Mucosa of descending colon (tissue), 3 donors: ENCODE measurements around the gene MAMDC2. TPM values are rescaled to one million over a fixed set of nuclear protein-coding genes. Genes with fewer than 3 reads are reported as not detected.

Source experiments
- ATAC-seq: fragments of 200-7000 bp; cut with Tn5 transposase; one replicate; pipeline ENCODE4 v1.9.1; 2020; ENCODE audit warnings: mild to moderate bottlenecking, moderate library complexity
- DNase-seq, 3 donors: peaks; one replicate each; pipeline ENCODE4 v3.0.0-alpha.2; 2020
- H3K36me3 ChIP-seq: fragments of 200-600 bp; one replicate; pipeline ENCODE4 v1.8.0; 2021; ENCODE audit warnings: low read depth, mild to moderate bottlenecking
- H3K4me1 ChIP-seq: fragments of 200-600 bp; one replicate; pipeline ENCODE4 v1.8.0; 2021; ENCODE audit warnings: low read depth, mild to moderate bottlenecking
- H3K4me3 ChIP-seq: fragments of 200-600 bp; one replicate; pipeline ENCODE4 v1.8.0; 2021; ENCODE audit warnings: mild to moderate bottlenecking
- H3K9me3 ChIP-seq: fragments of 200-600 bp; one replicate; pipeline ENCODE4 v1.8.0; 2021; ENCODE audit warnings: mild to moderate bottlenecking
- CTCF ChIP-seq: fragments of 200-600 bp; IDR thresholded peaks from one replicate; pipeline ENCODE4 v1.8.0; 2022; ENCODE audit warnings: antibody characterized with exemption, mild to moderate bottlenecking
- intact Hi-C, 2 donors: fragments of 100-400 bp; cut with DNase I in 1 of 2; cut with micrococcal nuclease in 1 of 2; formaldehyde crosslinking; loops; one replicate each; pipeline versions ENCODE4 v1.11.0 to v1.11.1; 2022; cut with DNase I, micrococcal nuclease
- total RNA-seq, 3 donors: library from RNA; stranded (reverse); fragmentation: NEBNext Ultra II Directional in 2 of 3; extraction: Animal tissue kit (Norgen Biotek cat#: 25700) in 2 of 3; gene quantifications; one replicate each; pipeline versions ENCODE4 v1.2.1 to v1.2.4, GENCODE V29; 2021 to 2023
- donor health status: DM: no; HTN: no; CAD: no; lungs with moderate emphysema.
- donor health status: DM: no; HTN: no; CAD: no.
- donor health status: DM: no; HTN: yes; CAD: no.

MAMDC2 gene
- total RNA-seq, 3 donors from 2014 or later, result 3.5 to 70.6 (median 6.9) TPM

GRCh38 chr9:70076678-70077077, 33.0 kb downstream of the MAMDC2 start:
- H3K9me3 ChIP-seq, result no peaks in the 10 kb centered on the region
- peaks cover 3% of the 10 kb centered on the region for H3K4me1 ChIP-seq
- TF ChIP-seq CTCF, result no peak
- intact Hi-C loops, result no loop called here
- DNase-seq (no peak), ATAC-seq (no peak)
- no peak overlapping the region for H3K4me3 ChIP-seq
- H3K36me3 ChIP-seq, result no peaks in the 10 kb centered on the region

GRCh38 chr9:70079417-70080037, 35.9 kb downstream of the MAMDC2 start:
- peak; percentile 34 for ATAC-seq

GRCh38 chr9:70080481-70081119, 37.0 kb downstream of the MAMDC2 start:
- Histone ChIP-seq H3K9me3 (no peaks in the 10 kb centered on the region), H3K4me3 (no peak overlapping the region), H3K36me3 (no peaks in the 10 kb centered on the region), H3K4me1 (no peaks in the 10 kb centered on the region)
- intact Hi-C loops, result no loop called here
- DNase-seq (peak in 1 of 3 donors; percentile 21), ATAC-seq (peak; percentile 71)
- TF ChIP-seq CTCF, result no peak

More at GRCh38 chr9:70079417-70080037, 35.9 kb downstream of the MAMDC2 start:
- Histone ChIP-seq H3K9me3 (no peaks in the 10 kb centered on the region), H3K4me1 (peaks cover under 1% of the 10 kb centered on the region), H3K36me3 (no peaks in the 10 kb centered on the region), H3K4me3 (no peak overlapping the region)
- intact Hi-C loops, result no loop called here
- no peak for TF ChIP-seq CTCF
- peak in 1 of 3 donors; percentile 31 for DNase-seq

GRCh38 chr9:70081120-70081495, 37.5 kb downstream of the MAMDC2 start:
- Histone ChIP-seq H3K36me3 (no peaks in the 10 kb centered on the region), H3K4me1 (no peaks in the 10 kb centered on the region), H3K4me3 (no peak overlapping the region), H3K9me3 (no peaks in the 10 kb centered on the region)
- DNase-seq (no peak), ATAC-seq (peak; percentile 50)
- intact Hi-C loops, result no loop called here
- TF ChIP-seq CTCF, result no peak

- Histone ChIP-seq H3K4me1 (no peaks in the 10 kb centered on the region), H3K4me3 (no peak overlapping the region), H3K9me3 (no peaks in the 10 kb centered on the region), H3K36me3 (no peaks in the 10 kb centered on the region)
- TF ChIP-seq CTCF, result no peak
- DNase-seq, result no peak
- intact Hi-C loops, result no loop called here
- ATAC-seq, result no peak
Measured at GRCh38 chr9:70083429-70083828, 39.8 kb downstream of the MAMDC2 start.
